ENCODE measurements around the gene TPM1.

TPM1 gene

DNA sequence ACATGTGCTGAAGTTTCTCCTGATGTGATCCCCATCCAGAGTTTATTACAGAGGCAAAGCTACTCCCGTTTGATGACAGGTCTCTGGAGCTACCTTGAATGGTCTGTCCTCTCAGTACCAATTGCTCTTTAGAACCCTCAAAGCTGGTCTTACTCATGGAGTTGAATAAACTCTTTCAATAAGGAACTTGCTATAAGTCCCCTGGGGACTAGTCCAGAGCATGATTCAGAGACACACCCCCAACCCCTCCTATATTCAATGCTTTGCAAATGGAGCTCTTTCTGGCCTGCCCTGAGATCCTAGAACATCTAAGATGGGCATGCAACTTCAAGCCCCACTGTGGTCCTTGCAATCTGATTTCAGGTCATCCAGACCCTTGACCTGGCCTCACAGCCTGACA, 23.9 kb upstream of the TPM1 start:
- TF ChIP-seq, protein P1, sequence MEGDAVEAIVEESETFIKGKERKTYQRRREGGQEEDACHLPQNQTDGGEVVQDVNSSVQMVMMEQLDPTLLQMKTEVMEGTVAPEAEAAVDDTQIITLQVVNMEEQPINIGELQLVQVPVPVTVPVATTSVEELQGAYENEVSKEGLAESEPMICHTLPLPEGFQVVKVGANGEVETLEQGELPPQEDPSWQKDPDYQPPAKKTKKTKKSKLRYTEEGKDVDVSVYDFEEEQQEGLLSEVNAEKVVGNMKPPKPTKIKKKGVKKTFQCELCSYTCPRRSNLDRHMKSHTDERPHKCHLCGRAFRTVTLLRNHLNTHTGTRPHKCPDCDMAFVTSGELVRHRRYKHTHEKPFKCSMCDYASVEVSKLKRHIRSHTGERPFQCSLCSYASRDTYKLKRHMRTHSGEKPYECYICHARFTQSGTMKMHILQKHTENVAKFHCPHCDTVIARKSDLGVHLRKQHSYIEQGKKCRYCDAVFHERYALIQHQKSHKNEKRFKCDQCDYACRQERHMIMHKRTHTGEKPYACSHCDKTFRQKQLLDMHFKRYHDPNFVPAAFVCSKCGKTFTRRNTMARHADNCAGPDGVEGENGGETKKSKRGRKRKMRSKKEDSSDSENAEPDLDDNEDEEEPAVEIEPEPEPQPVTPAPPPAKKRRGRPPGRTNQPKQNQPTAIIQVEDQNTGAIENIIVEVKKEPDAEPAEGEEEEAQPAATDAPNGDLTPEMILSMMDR (IDR thresholded peaks at IDR 0.05; ENCODE audit: insufficient read depth, missing control alignments), result no peak
- FAIRE-seq, result no peak
- no peak for DNase-seq (ENCODE audit: insufficient read length, low spot score)

GRCh38 chr15:63019511-63020109, 22.9 kb upstream of the TPM1 start:
- FAIRE-seq (no peak), DNase-seq (ENCODE audit: insufficient read length, low spot score) (no peak)
- TF ChIP-seq, protein P1 (IDR thresholded peaks at IDR 0.05; ENCODE audit: insufficient read depth, missing control alignments), result no peak

DNA sequence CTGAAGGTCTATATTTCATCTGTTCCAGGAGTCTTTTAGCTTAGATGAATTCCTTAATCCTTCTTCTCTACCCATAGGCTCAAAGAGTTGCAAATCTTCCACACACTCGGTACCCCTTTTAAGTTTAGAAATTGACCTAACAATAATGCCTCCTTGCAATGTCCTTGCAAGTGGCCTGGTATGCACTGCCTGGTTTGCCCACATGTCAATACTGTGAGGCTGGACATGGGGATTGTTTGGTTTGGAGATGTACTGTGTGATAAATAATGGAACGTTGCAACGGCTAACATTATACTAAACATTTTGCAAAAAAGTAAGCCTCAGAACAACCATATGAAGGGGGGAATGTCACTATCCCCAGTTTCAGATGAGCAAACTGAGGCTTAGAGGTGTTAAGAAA, 22.4 kb upstream of the TPM1 start:
- FAIRE-seq, result no peak

DNA sequence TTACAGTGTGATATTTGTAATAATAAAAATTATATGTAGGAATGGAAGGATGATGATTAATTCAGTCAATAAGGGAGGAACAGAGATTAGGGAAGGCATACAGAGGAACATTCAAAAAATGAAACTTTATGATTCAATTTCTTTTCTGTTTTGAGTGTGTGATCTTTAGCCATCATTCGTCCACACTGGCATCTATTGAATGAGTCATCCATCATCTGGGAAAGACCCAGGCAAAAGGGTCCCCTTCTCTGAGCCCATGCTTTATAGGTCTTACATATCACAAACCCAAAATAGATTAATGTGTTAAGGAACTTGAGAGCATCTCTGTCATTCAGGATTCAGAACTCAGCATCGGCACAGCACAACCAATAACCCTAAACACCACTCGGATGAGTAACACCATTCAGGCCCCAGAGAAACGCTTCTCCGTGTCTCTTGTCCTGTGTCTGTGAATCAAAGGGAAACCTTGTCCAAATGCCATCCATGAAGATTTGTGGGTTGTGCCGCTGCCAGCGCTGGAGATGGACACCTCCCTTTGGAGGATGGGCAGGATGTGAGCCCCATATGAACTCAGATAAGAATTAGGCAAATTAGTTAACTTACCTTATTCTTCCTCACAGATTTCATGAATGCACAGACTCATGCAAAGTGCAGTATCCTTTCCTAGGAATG, 21.7 kb upstream of the TPM1 start:
- no peak for DNase-seq (ENCODE audit: insufficient read length, low spot score)
- TF ChIP-seq, protein P1 (IDR thresholded peaks at IDR 0.05; ENCODE audit: insufficient read depth, missing control alignments), result no peak
- FAIRE-seq, result no peak

More for the DNA sequence above, 22.4 kb upstream of the TPM1 start:
- no peak for DNase-seq (ENCODE audit: insufficient read length, low spot score)
- TF ChIP-seq, protein P1 (IDR thresholded peaks at IDR 0.05; ENCODE audit: insufficient read depth, missing control alignments), result no peak

- TF ChIP-seq, protein P1 (IDR thresholded peaks at IDR 0.05; ENCODE audit: insufficient read depth, missing control alignments), result no peak
- no peak for DNase-seq (ENCODE audit: insufficient read length, low spot score)
- no peak for FAIRE-seq
Measured at GRCh38 chr15:63022181-63022580, 20.4 kb upstream of the TPM1 start.

DNA sequence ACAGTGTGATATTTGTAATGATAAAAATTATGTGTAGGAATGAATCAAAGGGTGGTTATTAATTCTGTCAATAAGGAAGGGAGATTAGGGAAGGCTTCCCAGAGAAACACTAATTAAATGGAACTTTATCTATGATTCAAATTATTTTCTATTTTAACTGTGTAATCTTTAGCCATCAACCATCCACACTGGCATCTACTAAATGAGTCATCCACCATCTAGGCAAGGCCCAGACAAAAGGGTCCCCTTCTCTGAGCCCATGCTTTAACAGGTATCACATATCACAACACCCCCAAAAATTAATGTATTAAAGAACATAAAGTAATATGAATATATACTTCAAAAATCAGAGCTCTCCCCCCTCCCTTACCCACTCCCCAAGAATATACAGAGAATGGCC, 19.9 kb upstream of the TPM1 start:
- TF ChIP-seq, protein P1 (IDR thresholded peaks at IDR 0.05; ENCODE audit: insufficient read depth, missing control alignments), result no peak
- FAIRE-seq (no peak), DNase-seq (ENCODE audit: insufficient read length, low spot score) (no peak)

DNA sequence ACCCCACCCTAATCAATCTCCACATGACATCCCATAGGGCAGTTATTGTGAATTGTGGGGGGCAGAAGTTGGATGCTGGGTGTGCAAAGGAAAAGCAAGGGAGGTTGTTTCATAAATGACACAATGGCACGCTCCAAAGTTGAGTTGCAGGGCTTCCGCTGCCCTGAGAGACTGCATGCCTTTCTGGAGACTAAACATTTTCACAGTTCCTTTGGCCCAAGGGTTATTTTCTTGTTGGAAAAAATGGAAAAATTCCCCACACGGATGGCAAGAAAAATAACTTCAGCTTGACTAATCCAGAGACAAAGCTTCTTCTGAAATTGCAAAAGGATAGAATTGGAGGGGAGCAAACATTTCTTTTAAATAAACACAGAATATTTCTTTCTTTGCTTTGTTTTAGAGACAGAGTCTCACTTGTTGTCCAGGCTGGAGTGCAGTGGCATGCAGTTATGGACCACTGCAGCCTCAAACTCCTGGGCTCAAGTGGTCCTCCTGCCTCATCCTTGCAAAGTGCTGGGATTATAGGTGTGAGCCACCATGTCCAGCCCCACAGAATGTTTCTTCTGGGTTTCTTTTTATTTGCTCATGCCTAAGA, 19.1 kb upstream of the TPM1 start:
- TF ChIP-seq, protein P1 (IDR thresholded peaks at IDR 0.05; ENCODE audit: insufficient read depth, missing control alignments), result no peak
- no peak for FAIRE-seq
- no peak for DNase-seq (ENCODE audit: insufficient read length, low spot score)
